ENCODE data around the gene PNPLA1. TPM values are rescaled to one million over a fixed set of nuclear protein-coding genes. Genes with fewer than 3 reads are reported as not detected.

The PNPLA1 gene
- total RNA-seq, 1 donor = under 0.01 TPM

- peak overlapping the region; percentile 67 for H3K4me3 ChIP-seq (ENCODE audit: insufficient read depth, low read length)
Observed at GRCh38 chr6:36340618-36341454, 71.0 kb downstream of the PNPLA1 start.

GRCh38 chr6:36343109-36343680, 73.3 kb downstream of the PNPLA1 start:
- DNase-seq (ENCODE audit: insufficient read length, low spot score, missing footprints) = no peak
- Histone ChIP-seq H3K4me3 (ENCODE audit: insufficient read depth, low read length) (no peak overlapping the region), H3K27me3 (ENCODE audit: insufficient read depth, low read length) (peaks cover 24% of the 10 kb centered on the region)

More at GRCh38 chr6:36340618-36341454, 71.0 kb downstream of the PNPLA1 start:
- H3K27me3 ChIP-seq (ENCODE audit: insufficient read depth, low read length) = peaks cover 40% of the 10 kb centered on the region
- peak; percentile 98 for TF ChIP-seq CTCF (IDR thresholded peaks at IDR 0.05; ENCODE audit: extremely low read depth, low read depth, low read length)
- H3K36me3 ChIP-seq (ENCODE audit: insufficient read depth, low read length) = no peaks in the 10 kb centered on the region
- no peaks in the 10 kb centered on the region for H4K20me1 ChIP-seq (ENCODE audit: insufficient read depth, low read length)
- H3K79me2 ChIP-seq (ENCODE audit: insufficient read depth, low read length) = no peaks in the 10 kb centered on the region
- peak; percentile 91 for DNase-seq (ENCODE audit: insufficient read length, low spot score, missing footprints)
- peak overlapping the region; percentile 97 for H2AFZ ChIP-seq (ENCODE audit: low read length)
- peak overlapping the region; percentile 93 for H3K4me2 ChIP-seq (ENCODE audit: insufficient read depth, low read length)
- H3K4me1 ChIP-seq (ENCODE audit: insufficient read depth, low read length) = peaks cover 7% of the 10 kb centered on the region
- peak overlapping the region; percentile 28 for H3K27ac ChIP-seq (ENCODE audit: low read depth, low read length)
- H3K9me3 ChIP-seq (ENCODE audit: low read depth, low read length) = no peaks in the 10 kb centered on the region

GRCh38 chr6:36345681-36346466, 76.0 kb downstream of the PNPLA1 start:
- Histone ChIP-seq H4K20me1 (ENCODE audit: insufficient read depth, low read length) (no peaks in the 10 kb centered on the region), H2AFZ (ENCODE audit: low read length) (no peak overlapping the region), H3K4me3 (ENCODE audit: insufficient read depth, low read length) (no peak overlapping the region), H3K4me1 (ENCODE audit: insufficient read depth, low read length) (peaks cover 12% of the 10 kb centered on the region), H3K9me3 (ENCODE audit: low read depth, low read length) (no peaks in the 10 kb centered on the region), H3K36me3 (ENCODE audit: insufficient read depth, low read length) (no peaks in the 10 kb centered on the region), H3K27me3 (ENCODE audit: insufficient read depth, low read length) (peaks cover under 1% of the 10 kb centered on the region), H3K27ac (ENCODE audit: low read depth, low read length) (no peak overlapping the region), H3K79me2 (ENCODE audit: insufficient read depth, low read length) (no peaks in the 10 kb centered on the region), H3K4me2 (ENCODE audit: insufficient read depth, low read length) (no peak overlapping the region)
- no peak for DNase-seq (ENCODE audit: insufficient read length, low spot score, missing footprints)
- TF ChIP-seq CTCF (IDR thresholded peaks at IDR 0.05; ENCODE audit: extremely low read depth, low read depth, low read length) = no peak

More at GRCh38 chr6:36343109-36343680, 73.3 kb downstream of the PNPLA1 start:
- H3K4me1 ChIP-seq (ENCODE audit: insufficient read depth, low read length) = peaks cover 7% of the 10 kb centered on the region
- no peaks in the 10 kb centered on the region for H4K20me1 ChIP-seq (ENCODE audit: insufficient read depth, low read length)
- TF ChIP-seq CTCF (IDR thresholded peaks at IDR 0.05; ENCODE audit: extremely low read depth, low read depth, low read length) = no peak
- H3K36me3 ChIP-seq (ENCODE audit: insufficient read depth, low read length) = no peaks in the 10 kb centered on the region
- no peak overlapping the region for H3K4me2 ChIP-seq (ENCODE audit: insufficient read depth, low read length)
- no peaks in the 10 kb centered on the region for H3K79me2 ChIP-seq (ENCODE audit: insufficient read depth, low read length)
- H3K9me3 ChIP-seq (ENCODE audit: low read depth, low read length) = no peaks in the 10 kb centered on the region
- no peak overlapping the region for H2AFZ ChIP-seq (ENCODE audit: low read length)
- H3K27ac ChIP-seq (ENCODE audit: low read depth, low read length) = no peak overlapping the region
